Measurements from ENCODE around the gene ARSB.
"Not testable (repeated sequence)": the region's sequence is repeated elsewhere in the genome, so short reads cannot be mapped to it uniquely, and the experiment has no call there.

ARSB gene

DNA sequence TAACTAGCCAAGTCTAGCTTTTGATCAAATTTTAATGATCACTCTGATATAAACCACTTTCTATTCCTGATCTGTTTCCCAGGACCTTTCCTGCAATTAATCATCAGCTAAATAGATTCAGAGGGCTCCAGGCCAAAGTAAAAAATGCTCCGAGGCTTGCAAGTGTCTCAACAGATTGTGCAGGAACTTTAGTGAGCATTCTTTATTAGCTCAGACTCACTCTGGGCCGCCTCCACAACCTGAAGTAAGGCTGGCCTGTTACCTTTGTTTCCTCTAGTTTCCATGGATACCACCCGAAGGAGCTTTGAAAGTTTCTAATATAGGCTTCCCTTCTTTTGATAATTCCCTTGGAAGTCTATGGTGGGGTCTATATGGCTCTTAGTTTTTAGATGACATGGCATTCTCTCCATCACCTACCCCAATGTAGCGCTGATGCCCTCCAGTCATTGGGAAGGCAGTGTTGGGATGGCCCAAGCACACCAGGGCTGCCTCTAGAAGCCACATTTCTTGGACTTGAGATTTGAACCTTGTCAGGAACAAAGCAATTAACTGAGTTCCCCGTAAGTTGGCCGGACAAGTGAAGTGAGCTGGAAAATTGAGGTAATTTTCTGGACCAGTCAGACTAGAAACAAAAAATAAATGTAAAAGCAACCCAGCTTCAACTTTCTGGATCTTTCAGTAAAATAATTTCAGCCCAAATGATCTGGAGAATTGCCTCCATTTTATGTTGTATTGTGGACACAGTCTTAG lies 238.9 kb downstream of the ARSB start:
- DNase-seq = no peak

DNA sequence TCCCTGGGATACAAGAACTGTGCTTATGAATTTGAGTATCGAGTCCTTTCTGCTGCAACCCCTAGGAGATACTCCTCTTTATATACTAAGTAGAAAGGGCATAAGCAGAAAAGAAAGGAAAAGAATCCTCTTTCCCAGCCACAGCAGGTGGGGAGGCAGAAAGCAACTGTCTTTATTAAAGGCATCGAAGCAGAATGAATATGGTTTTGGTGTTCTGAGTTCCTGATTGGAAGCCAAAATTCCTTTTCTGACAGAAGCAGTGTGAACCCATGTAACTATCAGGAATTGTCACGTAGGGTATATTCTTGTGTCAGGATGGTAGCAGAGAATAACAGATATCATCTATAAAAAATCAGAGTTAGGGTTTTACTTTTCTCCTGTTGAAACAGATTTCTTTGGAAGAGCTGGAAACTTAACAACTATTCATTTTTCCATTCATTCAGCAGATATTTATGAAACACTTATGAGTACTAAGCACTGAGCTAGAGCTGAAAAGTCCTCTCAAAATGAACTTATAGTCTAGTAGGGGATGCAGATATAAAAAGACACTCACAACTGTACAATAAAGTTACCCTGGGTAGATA lies 240.1 kb downstream of the ARSB start:
- DNase-seq = no peak

DNA sequence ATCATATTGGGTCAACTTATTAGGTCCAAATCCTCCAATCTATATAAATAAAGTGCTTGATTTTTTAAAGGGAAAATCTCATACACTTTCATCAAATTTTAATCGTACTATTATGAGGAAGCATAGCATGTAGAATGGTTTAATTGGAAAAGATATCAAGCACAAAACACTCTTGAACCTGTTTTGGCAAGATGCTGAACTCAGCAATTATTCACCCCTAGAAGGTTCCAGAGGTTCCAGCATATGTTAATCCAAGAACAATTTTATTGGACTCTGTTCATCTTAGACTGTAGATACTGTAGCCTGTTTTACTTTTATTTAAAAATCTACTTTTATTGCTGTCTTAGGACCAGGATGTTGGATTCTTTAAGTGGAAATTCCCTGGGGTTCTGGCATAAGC lies 244.1 kb downstream of the ARSB start:
- DNase-seq = no peak

- DNase-seq = no peak
These were observed 246.3 kb downstream of the ARSB start for GRCh38 chr5:78738693-78739300.

GRCh38 chr5:78738104-78738503 lies 247.0 kb downstream of the ARSB start:
- DNase-seq = no peak

- DNase-seq = no peak
These were observed 249.2 kb downstream of the ARSB start for GRCh38 chr5:78735834-78736463.

DNA sequence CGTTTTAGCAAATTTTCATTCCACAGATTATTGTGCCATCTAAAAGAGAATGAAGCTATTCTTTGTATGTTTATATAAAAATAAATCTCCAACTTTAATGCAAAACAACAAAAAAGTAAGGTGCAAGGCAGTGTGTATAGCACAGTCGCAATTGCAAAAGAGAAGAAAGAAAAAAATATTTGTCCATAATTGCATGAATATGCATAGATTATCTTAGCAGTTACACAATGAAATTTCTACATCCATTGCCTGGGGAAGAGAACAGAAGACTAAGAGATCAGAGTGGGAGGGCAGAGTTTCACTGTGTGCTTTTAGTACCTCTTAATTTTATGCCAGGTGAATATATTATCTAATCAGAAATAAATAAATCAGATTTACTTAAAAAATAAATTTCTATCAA lies 250.2 kb downstream of the ARSB start:
- no peak for DNase-seq

- no peak for DNase-seq
These were observed 250.8 kb downstream of the ARSB start for GRCh38 chr5:78734094-78734845.

- not testable (repeated sequence) for DNase-seq
These were observed 252.4 kb downstream of the ARSB start for GRCh38 chr5:78732721-78733120.

DNA sequence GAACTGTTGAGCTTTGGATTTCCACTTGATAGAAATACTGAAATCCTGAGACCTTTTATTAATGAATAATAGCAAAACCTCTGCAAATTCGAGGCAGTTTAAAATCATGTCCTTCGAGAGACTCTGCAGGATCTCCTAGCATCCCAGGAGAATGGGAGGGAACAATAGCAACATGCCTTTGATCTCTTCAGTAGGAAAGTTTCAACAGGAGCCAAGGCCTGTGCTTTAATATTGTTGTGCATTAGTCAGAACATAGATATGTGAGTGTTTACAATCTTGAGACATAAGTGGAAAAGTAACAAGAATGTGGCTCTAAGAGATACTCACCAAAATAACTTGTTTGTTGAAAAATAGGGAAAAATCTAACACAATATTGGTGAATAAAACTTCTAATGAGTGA lies 253.2 kb downstream of the ARSB start:
- no peak for DNase-seq

- no peak for DNase-seq
These were observed 254.6 kb downstream of the ARSB start for GRCh38 chr5:78730300-78731094.

DNA sequence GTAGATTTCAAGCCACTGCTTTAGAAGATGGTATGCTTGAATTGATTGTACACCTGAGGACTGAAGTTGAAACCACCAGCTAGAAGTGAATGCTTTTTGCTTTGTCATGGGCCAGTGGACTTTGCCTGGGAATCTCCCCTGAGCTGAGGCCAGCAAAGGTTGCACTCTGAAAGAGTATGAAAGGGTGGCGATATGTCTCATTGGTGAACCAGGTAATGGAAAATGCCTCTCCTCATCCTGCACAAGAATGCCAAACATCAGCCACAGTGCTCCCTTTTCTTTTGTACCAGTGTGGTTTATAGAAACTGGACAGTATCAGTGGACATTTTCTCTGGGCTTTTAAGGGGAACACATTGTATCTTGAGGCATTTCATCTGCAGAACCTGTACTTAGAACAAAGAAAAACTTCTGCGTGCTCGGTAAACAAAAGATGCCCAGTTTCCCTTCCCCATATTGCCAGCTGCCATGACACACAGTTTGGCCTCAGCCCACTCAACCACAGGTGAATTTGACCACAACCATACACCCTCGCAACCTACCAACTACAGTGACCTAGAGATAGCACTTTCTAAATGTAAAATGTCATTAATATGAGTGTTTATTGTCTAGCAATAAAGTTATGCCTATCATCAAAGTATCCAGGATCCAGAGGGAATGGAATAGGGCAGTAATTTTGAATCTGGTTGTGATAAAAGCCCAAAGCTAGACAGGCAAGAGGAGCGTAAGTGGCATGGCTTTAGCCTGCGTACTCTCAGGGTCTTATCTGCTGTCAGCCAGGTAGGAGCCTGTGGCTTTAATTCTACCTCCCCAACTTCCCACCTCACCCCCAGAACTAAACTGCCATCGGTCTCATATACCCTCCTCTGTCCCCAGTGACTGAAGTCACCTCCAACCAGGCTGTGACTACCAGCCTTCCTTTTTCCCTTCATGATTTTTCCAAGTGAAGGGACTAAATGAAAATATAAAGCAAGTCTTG lies 257.0 kb downstream of the ARSB start:
- DNase-seq = no peak

Measured in COR-L47 (cell line).